ENCODE results near the gene RAD51B. TPM values are rescaled to one million over a fixed set of nuclear protein-coding genes. Genes with fewer than 3 reads are reported as not detected.

Gene RAD51B
- total RNA-seq, 1 experiment from 2014 or later = 16.7 TPM

GRCh38 chr14:68374682-68375081 is 555.1 kb downstream of the RAD51B start:
- no peak for TF ChIP-seq CTCF (conservative IDR thresholded peaks at IDR 0.05)

More at GRCh38 chr14:68374682-68375081, 555.1 kb downstream of the RAD51B start:
- no peak overlapping the region for H3T11ph ChIP-seq (ENCODE audit: low read length)
- no peak overlapping the region for H2BK20ac ChIP-seq (ENCODE audit: low read depth, low read length, poor library complexity, severe bottlenecking)
- H4K8ac ChIP-seq (replicated peaks; ENCODE audit: insufficient read length, low read depth, low read length) = no peak overlapping the region
- Mint-ChIP-seq H3K27me3 (ENCODE audit: low read depth) (peaks cover 38% of the 10 kb centered on the region), H3K9me3 (0 out of 5 replicates have a peak, but pooled peaks cover 0 to 3% of the 10 kb centered on the region in 2 experiments), H3K27ac (no peak overlapping the region), H3K4me3 (no peak overlapping the region), H3K4me1 (peaks cover 30% of the 10 kb centered on the region in 2 experiments), H3K36me3 (ENCODE audit: insufficient read depth in 1 of 3, low read depth in 3 of 3) (no peaks in the 10 kb centered on the region)
- no peaks in the 10 kb centered on the region for H3K79me2 ChIP-seq (ENCODE audit: insufficient read depth, low read length)
- H3K18ac ChIP-seq (ENCODE audit: insufficient read length, low read depth, low read length) = no peak overlapping the region
- H2BK5ac ChIP-seq (ENCODE audit: insufficient read length, low read length) = no peak overlapping the region
- no peaks in the 10 kb centered on the region for H4K20me1 ChIP-seq (ENCODE audit: control insufficient read depth, insufficient read depth, insufficient read length)
- H2BK15ac ChIP-seq (ENCODE audit: low read depth, low read length) = no peak overlapping the region
- no peak overlapping the region for H3K4me2 ChIP-seq (ENCODE audit: insufficient read depth, insufficient read length, low read length)
- H3K9ac ChIP-seq (ENCODE audit: extremely low read depth, insufficient read length, low read length) = no peak overlapping the region
- H4K5ac ChIP-seq (ENCODE audit: insufficient read length, low read depth, low read length) = no peak overlapping the region
- H3K79me1 ChIP-seq (ENCODE audit: insufficient read depth, low read depth, low read length, poor library complexity, severe bottlenecking) = no peaks in the 10 kb centered on the region
- no peak overlapping the region for H3K27ac ChIP-seq (ENCODE audit: insufficient read length, low read depth, low read length)
- H2BK12ac ChIP-seq (ENCODE audit: insufficient read length, low read depth, low read length) = no peak overlapping the region
- no peak overlapping the region for H3K56ac ChIP-seq (ENCODE audit: insufficient read length, low read depth, low read length)
- H2AK5ac ChIP-seq (ENCODE audit: insufficient read length, low read length) = no peak overlapping the region
- no peaks in the 10 kb centered on the region for H3K27me3 ChIP-seq (ENCODE audit: insufficient read depth, low read length)
- H3K23ac ChIP-seq (ENCODE audit: insufficient read length, low read depth, low read length) = no peak overlapping the region
- H3K14ac ChIP-seq (ENCODE audit: insufficient read depth, low read length) = peak overlapping the region; percentile 22; the same call in 1 of the 2 replicates
- H2BK120ac ChIP-seq (ENCODE audit: low read depth, low read length, poor library complexity, severe bottlenecking) = no peak overlapping the region
- H3K9me3 ChIP-seq (ENCODE audit: control insufficient read depth, low read depth, low read length) = no peaks in the 10 kb centered on the region
- no peak overlapping the region for H2AFZ ChIP-seq (ENCODE audit: low read length)
- H3K4ac ChIP-seq (ENCODE audit: low read depth, low read length) = no peak overlapping the region
- H3K4me1 ChIP-seq (ENCODE audit: insufficient read depth, low read length) = peaks cover 4% of the 10 kb centered on the region; the same call in 1 of the 2 replicates
- no peak overlapping the region for H4K91ac ChIP-seq (ENCODE audit: insufficient read length, low read depth, low read length)
- no peak for DNase-seq
- H3K23me2 ChIP-seq (ENCODE audit: insufficient read length, low read depth, low read length, poor library complexity, severe bottlenecking) = no peaks in the 10 kb centered on the region
- no CpG with 5 or more reads among the region's 7 CpGs for WGBS (ENCODE audit: extremely low coverage, insufficient read length, low lambda C conversion rate)
